Midbrain (tissue), 1 donor: ENCODE measurements around the gene AAK1.
"Not testable (repeated sequence)": the region's sequence is repeated elsewhere in the genome, so short reads cannot be mapped to it uniquely, and the experiment has no call there.

Source experiments
- DNase-seq: peaks from one replicate; lab custom pipeline; 2025; lab: John Stamatoyannopoulos, UW

The AAK1 gene

GRCh38 chr2:69659941-69660483 is 16.5 kb upstream of the AAK1 start:
- no peak for DNase-seq

GRCh38 chr2:69659349-69659748 is 15.8 kb upstream of the AAK1 start:
- DNase-seq = no peak

- DNase-seq = no peak
These were observed 8.7 kb upstream of the AAK1 start for GRCh38 chr2:69652206-69652605.

- not testable (repeated sequence) for DNase-seq
These were observed 3.7 kb upstream of the AAK1 start for GRCh38 chr2:69647196-69647595.

GRCh38 chr2:69646714-69647113 is 3.2 kb upstream of the AAK1 start:
- DNase-seq = no peak

- DNase-seq = no peak
These were observed 2.4 kb upstream of the AAK1 start for GRCh38 chr2:69645921-69646320.

- peak; percentile 20 for DNase-seq
These were observed 1.5 kb upstream of the AAK1 start for GRCh38 chr2:69645031-69645431.

- no peak for DNase-seq
These were observed 1.0 kb upstream of the AAK1 start for GRCh38 chr2:69644506-69644979.

- peak; percentile 49 for DNase-seq
These were observed 584 bp downstream of the AAK1 start for GRCh38 chr2:69642709-69643601.

- DNase-seq = no peak
These were observed 1.4 kb downstream of the AAK1 start for GRCh38 chr2:69641887-69642708.

GRCh38 chr2:69641471-69641870 is 2.1 kb downstream of the AAK1 start:
- no peak for DNase-seq

GRCh38 chr2:69639266-69639665 is 4.3 kb downstream of the AAK1 start:
- DNase-seq = no peak

- no peak for DNase-seq
These were observed 4.9 kb downstream of the AAK1 start for GRCh38 chr2:69638630-69639029.

GRCh38 chr2:69637923-69638322 is 5.6 kb downstream of the AAK1 start:
- DNase-seq = no peak

- no peak for DNase-seq
These were observed 7.1 kb downstream of the AAK1 start for GRCh38 chr2:69636395-69636794.

- no peak for DNase-seq
These were observed 8.1 kb downstream of the AAK1 start for GRCh38 chr2:69635432-69635831.

- DNase-seq = no peak
These were observed 9.2 kb downstream of the AAK1 start for GRCh38 chr2:69634196-69634821.

GRCh38 chr2:69631402-69631801 is 12.1 kb downstream of the AAK1 start:
- no peak for DNase-seq

- DNase-seq = no peak
These were observed 13.5 kb downstream of the AAK1 start for GRCh38 chr2:69629921-69630608.

GRCh38 chr2:69628325-69629021 is 15.1 kb downstream of the AAK1 start:
- DNase-seq = no peak
